A549 (cell line): ENCODE data around the gene CEP290. TPM values are rescaled to one million over a fixed set of nuclear protein-coding genes. Genes with fewer than 3 reads are reported as not detected.

Experiments used
- ATAC-seq, 2 experiments: fragments of 200-7000 bp in 1 of 2; fragments of >200 bp in 1 of 2; cut with Nextera tagmentation in 1 of 2; cut with Tn5 transposase in 1 of 2; 3 replicates each; pipeline versions ENCODE4 v1.8.0 to v1.9.1; 2018 to 2020; ENCODE audit warnings: mild to moderate bottlenecking in 1 of 2, moderate library complexity in 1 of 2
- CTCF ChIA-PET: fragments of 300-600 bp; sonication (Branson Sonifier 250); formaldehyde crosslinking; extraction: SDS; loops from one replicate; lab custom pipeline; 2021; ENCODE audit warnings: antibody characterized with exemption, inconsistent platforms; lab: Yijun Ruan, JAX
- POLR2A ChIA-PET: fragments of 350-600 bp; formaldehyde crosslinking; extraction: SDS; loops from one replicate; lab custom pipeline; 2021; ENCODE audit warnings: antibody characterized with exemption, inconsistent platforms; lab: Yijun Ruan, JAX
- DNase-seq, 2 experiments: peaks; one replicate each; pipeline versions ENCODE4 v3.0.0 to v3.0.0-alpha.2; 2011 to 2016; ENCODE audit warnings: low read depth in 1 of 2, low spot score in 1 of 2
- FAIRE-seq: peaks from 2 replicates; lab custom pipeline; 2011; peaks lifted over from hg19 to GRCh38; lab: Jason Lieb, UNC
- H3K27ac ChIP-seq, 2 experiments: fragments of >200 bp; sonication (Bioruptor Twin); formaldehyde crosslinking; 3 replicates each; pipeline ENCODE4 v1.5.1; 2016 to 2017
- H3K4me1 ChIP-seq: fragments of >200 bp; sonication (Bioruptor Twin); formaldehyde crosslinking; 3 replicates; pipeline ENCODE4 v1.6.1; 2016
- H3K4me2 ChIP-seq: fragments of >200 bp; sonication (Bioruptor Twin); formaldehyde crosslinking; 3 replicates; pipeline ENCODE4 v1.6.1; 2016
- H3K4me3 ChIP-seq: fragments of >200 bp; sonication (Bioruptor Twin); formaldehyde crosslinking; 3 replicates; pipeline ENCODE4 v1.5.1; 2016
- H3K9me3 ChIP-seq: fragments of >200 bp; sonication (Bioruptor Twin); formaldehyde crosslinking; 3 replicates; pipeline ENCODE4 v1.6.1; 2016
- BCL3 ChIP-seq: fragments of >200 bp; sonication (Bioruptor Twin); formaldehyde crosslinking; IDR thresholded peaks from 3 replicates; pipeline ENCODE4 v1.6.1; 2016
- CBX2 ChIP-seq: fragments of 200-600 bp; sonication (generic); IDR thresholded peaks from 2 replicates; pipeline ENCODE4 v1.6.1; 2016; ENCODE audit warnings: low read depth, mild to moderate bottlenecking, borderline replicate concordance
- CBX8 ChIP-seq: fragments of 200-600 bp; sonication (generic); IDR thresholded peaks from 2 replicates; pipeline ENCODE4 v1.6.1; 2016
- CHD4 ChIP-seq: fragments of 200-600 bp; sonication (generic); IDR thresholded peaks from 2 replicates; pipeline ENCODE4 v1.6.1; 2016; ENCODE audit warnings: antibody characterized with exemption, mild to moderate bottlenecking, borderline replicate concordance
- E2F6 ChIP-seq: IDR thresholded peaks from 2 replicates; pipeline ENCODE4 v1.6.1; 2012; ENCODE audit warnings: low read depth, borderline replicate concordance
- EP300 ChIP-seq, 2 experiments: fragments of >200 bp; sonication (Bioruptor Twin); formaldehyde crosslinking; IDR thresholded peaks; 2 replicates in 1 of 2; 3 replicates in 1 of 2; pipeline ENCODE4 v1.6.1; 2016 to 2017
- ESRRA ChIP-seq: fragments of 150-350 bp; IDR thresholded peaks from 2 replicates; pipeline ENCODE4 v1.6.1; 2014; ENCODE audit warnings: mild to moderate bottlenecking, low read length, borderline replicate concordance
- FOSB ChIP-seq: fragments of 250-450 bp; sonication (Bioruptor Pico); IDR thresholded peaks from 2 replicates; pipeline ENCODE4 v1.5.0; 2020; ENCODE audit warnings: mild to moderate bottlenecking, moderate library complexity
- FOSL2 ChIP-seq, 2 experiments: fragments of 450-650 bp in 1 of 2; fragments of >200 bp in 1 of 2; sonication (Bioruptor Twin) in 1 of 2; formaldehyde crosslinking; IDR thresholded peaks; 2 replicates each; pipeline versions ENCODE4 v1.5.0 to v1.6.1; 2016 to 2020; ENCODE audit warnings: mild to moderate bottlenecking in 1 of 2, moderate library complexity in 1 of 2
- HES2 ChIP-seq: fragments of >200 bp; sonication (Bioruptor Twin); formaldehyde crosslinking; IDR thresholded peaks from 2 replicates; pipeline ENCODE4 v1.6.1; 2016
- HEYL ChIP-seq: fragments of 250-450 bp; sonication (Bioruptor Pico); IDR thresholded peaks from 2 replicates; pipeline ENCODE4 v1.8.0; 2021; ENCODE audit warnings: mild to moderate bottlenecking, moderate library complexity
- HOXA7 ChIP-seq: fragments of 250-450 bp; sonication (Bioruptor Pico); IDR thresholded peaks from 2 replicates; pipeline ENCODE4 v1.5.0; 2020; ENCODE audit warnings: mild to moderate bottlenecking, moderate library complexity
- JUN ChIP-seq, 2 experiments: fragments of >200 bp; sonication (Bioruptor Twin); formaldehyde crosslinking; IDR thresholded peaks; 2 replicates in 1 of 2; 3 replicates in 1 of 2; pipeline ENCODE4 v1.6.1; 2016 to 2017
- JUNB ChIP-seq: fragments of >200 bp; sonication (Bioruptor Twin); formaldehyde crosslinking; IDR thresholded peaks from 2 replicates; pipeline ENCODE4 v1.6.1; 2016
- KDM1A ChIP-seq: fragments of 200-600 bp; sonication (generic); IDR thresholded peaks from 2 replicates; pipeline ENCODE4 v1.6.1; 2016; ENCODE audit warnings: low read depth, mild to moderate bottlenecking
- KDM5A ChIP-seq: fragments of 200-600 bp; sonication (generic); IDR thresholded peaks from 2 replicates; pipeline ENCODE4 v1.6.1; 2016; ENCODE audit warnings: antibody characterized with exemption, mild to moderate bottlenecking
- MAZ ChIP-seq: fragments of 150-350 bp; IDR thresholded peaks from 2 replicates; pipeline ENCODE4 v1.6.1; 2014; ENCODE audit warnings: antibody characterized with exemption, low read depth, low read length, borderline replicate concordance
- MYC ChIP-seq: IDR thresholded peaks from 2 replicates; pipeline ENCODE4 v1.6.1; 2012; ENCODE audit warnings: mild to moderate bottlenecking, inconsistent platforms, low read length, improper control_type of control experiment, borderline replicate concordance
- PBX3 ChIP-seq: IDR thresholded peaks from 2 replicates; pipeline ENCODE4 v1.6.1; 2012
- RARB ChIP-seq: fragments of 250-450 bp; sonication (Bioruptor Pico); IDR thresholded peaks from 2 replicates; pipeline ENCODE4 v1.8.0; 2021; ENCODE audit warnings: mild to moderate bottlenecking, moderate library complexity
- RCOR1 ChIP-seq: fragments of 150-350 bp; IDR thresholded peaks from 2 replicates; pipeline ENCODE4 v1.6.1; 2014; ENCODE audit warnings: antibody characterized with exemption, low read length, low read depth
- REST ChIP-seq: fragments of 200-600 bp; sonication (generic); IDR thresholded peaks from 2 replicates; pipeline ENCODE4 v1.6.1; 2016; ENCODE audit warnings: antibody characterized with exemption, mild to moderate bottlenecking, moderate library complexity
- SREBF2 ChIP-seq: fragments of 450-650 bp; IDR thresholded peaks from 2 replicates; pipeline ENCODE4 v1.6.1; 2014; ENCODE audit warnings: mild to moderate bottlenecking, moderate library complexity
- TFCP2L1 ChIP-seq: fragments of 250-450 bp; sonication (Bioruptor Pico); IDR thresholded peaks from 2 replicates; pipeline ENCODE4 v1.5.0; 2021; ENCODE audit warnings: mild to moderate bottlenecking
- TP53 ChIP-seq: fragments of 250-450 bp; sonication (Bioruptor Pico); IDR thresholded peaks from 2 replicates; pipeline ENCODE4 v1.5.0; 2021; ENCODE audit warnings: mild to moderate bottlenecking, moderate library complexity
- ZC3H11A ChIP-seq: fragments of 450-650 bp; IDR thresholded peaks from 2 replicates; pipeline ENCODE4 v1.6.1; 2014; ENCODE audit warnings: antibody characterized with exemption, mild to moderate bottlenecking
- ZFP36 ChIP-seq: fragments of 450-650 bp; IDR thresholded peaks from 2 replicates; pipeline ENCODE4 v1.6.1; 2014; ENCODE audit warnings: borderline replicate concordance; ENCODE audit not compliant: partially characterized antibody
- ZSCAN20 ChIP-seq: fragments of 250-450 bp; sonication (Bioruptor Pico); IDR thresholded peaks from 2 replicates; pipeline ENCODE4 v1.8.0; 2022; ENCODE audit warnings: mild to moderate bottlenecking, moderate library complexity
- WGBS: methylation state at CpG from one replicate; pipeline ENCODE4 v1.1.6; 2017; ENCODE audit errors: missing lambda C conversion rate; 5-methylcytosine and 5-hydroxymethylcytosine counted together
- polyA plus RNA-seq, 4 experiments: library from polyadenylated mRNA; depleted of rRNA in 3 of 4; stranded (reverse); fragments of >200 nt; fragmentation: RNase III in 1 of 4; extraction: RNeasy Plus Mini Kit Qiagen cat#74134 plus additional on column Dnase treatment in 1 of 4; gene quantifications; 2 replicates in 3 of 4; 3 replicates in 1 of 4; pipeline ENCODE4 v1.2.3, GENCODE V29; 2011 to 2017

The CEP290 gene
- polyA plus RNA-seq, 2 of the 4 experiments (the other 2 are of a cell fraction): 6.7 to 23.1 TPM

- Histone ChIP-seq H3K9me3 (peaks cover 19% of the 10 kb centered on the region), H3K4me1 (no peaks in the 10 kb centered on the region), H3K4me2 (no peak overlapping the region), H3K27ac (no peak overlapping the region), H3K4me3 (no peak overlapping the region)
- ChIA-PET POLR2A (no interaction called here), CTCF (no interaction called here)
- ATAC-seq: no peak
- FAIRE-seq: no peak
- TF ChIP-seq FOSB (no peak), MAZ (no peak), ZFP36 (peak; percentile 93)
- WGBS: 12% methylated on average over 3 of the region's 3 CpGs
- DNase-seq: no peak
Measured at GRCh38 chr12:88017964-88018363, 123.9 kb downstream of the CEP290 start.

GRCh38 chr12:88015825-88016224 is 126.1 kb downstream of the CEP290 start:
- ChIA-PET POLR2A (no interaction called here), CTCF (no interaction called here)
- Histone ChIP-seq H3K4me1 (no peaks in the 10 kb centered on the region), H3K9me3 (peaks cover 19% of the 10 kb centered on the region), H3K4me2 (no peak overlapping the region), H3K4me3 (no peak overlapping the region), H3K27ac (no peak overlapping the region)
- TF ChIP-seq BCL3: no peak
- TF ChIP-seq CHD4: no peak
- no peak for TF ChIP-seq MYC
- no peak for TF ChIP-seq HOXA7
- TF ChIP-seq ZC3H11A: no peak
- no peak for TF ChIP-seq CBX8
- ATAC-seq (no peak), FAIRE-seq (no peak), DNase-seq (no peak)
- 24% methylated on average over 1 of the region's 1 CpG for WGBS

GRCh38 chr12:88011755-88012154 is 130.1 kb downstream of the CEP290 start:
- no peak overlapping the region for H3K4me2 ChIP-seq
- no peaks in the 10 kb centered on the region for H3K4me1 ChIP-seq
- H3K27ac ChIP-seq: no peak overlapping the region
- FAIRE-seq (no peak), DNase-seq (no peak), ATAC-seq (no peak)
- ChIA-PET CTCF (no interaction called here), POLR2A (no interaction called here)
- 0 out of 3 replicates have a peak, but pooled peaks cover 2% of the 10 kb centered on the region for H3K9me3 ChIP-seq
- no peak overlapping the region for H3K4me3 ChIP-seq
- 45% methylated on average over 5 of the region's 5 CpGs for WGBS
- no peak for TF ChIP-seq RARB (CRISPR knock-in tag)
- TF ChIP-seq REST: no peak
- TF ChIP-seq ESRRA: no peak
- no peak for TF ChIP-seq RCOR1
- TF ChIP-seq E2F6: no peak
- TF ChIP-seq KDM5A: no peak
- no peak for TF ChIP-seq TFCP2L1 (CRISPR knock-in tag)
- TF ChIP-seq TP53 (CRISPR knock-in tag): no peak
- TF ChIP-seq CBX2: no peak
- TF ChIP-seq JUNB: no peak
- no peak for TF ChIP-seq BCL3
- TF ChIP-seq HES2: no peak
- TF ChIP-seq KDM1A: no peak
- TF ChIP-seq ZSCAN20: no peak
- no peak for TF ChIP-seq JUN (IDR thresholded peaks at IDR 0.05)
- TF ChIP-seq SREBF2: no peak
- no peak for TF ChIP-seq EP300 (IDR thresholded peaks at IDR 0.05)
- TF ChIP-seq PBX3: no peak
- no peak for TF ChIP-seq HEYL (CRISPR knock-in tag)
- no peak for TF ChIP-seq FOSL2 (IDR thresholded peaks at IDR 0.05)
- no peak for TF ChIP-seq FOSL2 (CRISPR knock-in tag; IDR thresholded peaks at IDR 0.05)
